ENCODE results near the gene OGFRL1. TPM values are rescaled to one million over a fixed set of nuclear protein-coding genes. Genes with fewer than 3 reads are reported as not detected.

Gene OGFRL1
- total and polyA plus RNA-seq, 2 experiments from 2014 or later = 41.7 to 83.8 TPM

DNA sequence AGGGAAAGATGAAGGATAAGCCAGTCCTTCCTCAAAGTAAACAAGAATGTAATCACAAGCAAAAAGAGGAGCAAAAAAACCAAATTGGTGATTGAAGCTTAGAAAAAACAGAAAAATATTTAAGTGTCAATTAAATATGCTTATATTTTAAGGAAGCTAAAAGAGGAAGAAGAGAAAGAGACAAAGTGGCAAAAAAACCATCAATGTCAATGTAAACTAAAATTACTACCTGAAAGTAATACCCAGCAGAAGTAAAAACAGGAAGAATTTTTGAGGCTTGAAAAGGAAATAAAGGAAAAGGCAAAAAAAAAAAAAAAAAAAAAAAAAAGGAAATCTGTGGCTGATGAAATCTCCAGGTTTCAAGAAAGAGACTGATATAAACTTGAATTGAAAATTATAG lies 36.2 kb upstream of the OGFRL1 start:
- TF ChIP-seq, protein P1, sequence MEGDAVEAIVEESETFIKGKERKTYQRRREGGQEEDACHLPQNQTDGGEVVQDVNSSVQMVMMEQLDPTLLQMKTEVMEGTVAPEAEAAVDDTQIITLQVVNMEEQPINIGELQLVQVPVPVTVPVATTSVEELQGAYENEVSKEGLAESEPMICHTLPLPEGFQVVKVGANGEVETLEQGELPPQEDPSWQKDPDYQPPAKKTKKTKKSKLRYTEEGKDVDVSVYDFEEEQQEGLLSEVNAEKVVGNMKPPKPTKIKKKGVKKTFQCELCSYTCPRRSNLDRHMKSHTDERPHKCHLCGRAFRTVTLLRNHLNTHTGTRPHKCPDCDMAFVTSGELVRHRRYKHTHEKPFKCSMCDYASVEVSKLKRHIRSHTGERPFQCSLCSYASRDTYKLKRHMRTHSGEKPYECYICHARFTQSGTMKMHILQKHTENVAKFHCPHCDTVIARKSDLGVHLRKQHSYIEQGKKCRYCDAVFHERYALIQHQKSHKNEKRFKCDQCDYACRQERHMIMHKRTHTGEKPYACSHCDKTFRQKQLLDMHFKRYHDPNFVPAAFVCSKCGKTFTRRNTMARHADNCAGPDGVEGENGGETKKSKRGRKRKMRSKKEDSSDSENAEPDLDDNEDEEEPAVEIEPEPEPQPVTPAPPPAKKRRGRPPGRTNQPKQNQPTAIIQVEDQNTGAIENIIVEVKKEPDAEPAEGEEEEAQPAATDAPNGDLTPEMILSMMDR (IDR thresholded peaks at IDR 0.05; ENCODE audit: poor library complexity) = no peak
- TF ChIP-seq EZH2phosphoT487 (IDR thresholded peaks at IDR 0.05; ENCODE audit: low read depth, severe bottlenecking, unreplicated experiment) (no peak), EZH2 (IDR thresholded peaks at IDR 0.05; ENCODE audit: borderline replicate concordance) (no peak)
- no peak for DNase-seq (ENCODE audit: low spot score)
- Histone ChIP-seq H3K4me3 (no peak overlapping the region), H3K79me2 (no peaks in the 10 kb centered on the region), H3K4me1 (ENCODE audit: insufficient read depth) (no peaks in the 10 kb centered on the region), H3K36me3 (replicated peaks; ENCODE audit: insufficient read depth, low read depth) (no peaks in the 10 kb centered on the region), H3K27me3 (no peaks in the 10 kb centered on the region), H3K27ac (no peak overlapping the region), H4K20me1 (ENCODE audit: insufficient read depth, poor library complexity, severe bottlenecking) (no peaks in the 10 kb centered on the region), H2AFZ (no peak overlapping the region), H3K4me2 (no peak overlapping the region), H3K9me3 (ENCODE audit: low read depth) (no peaks in the 10 kb centered on the region), H3K9me2 (replicated peaks; ENCODE audit: insufficient read depth) (no peaks in the 10 kb centered on the region)

DNA sequence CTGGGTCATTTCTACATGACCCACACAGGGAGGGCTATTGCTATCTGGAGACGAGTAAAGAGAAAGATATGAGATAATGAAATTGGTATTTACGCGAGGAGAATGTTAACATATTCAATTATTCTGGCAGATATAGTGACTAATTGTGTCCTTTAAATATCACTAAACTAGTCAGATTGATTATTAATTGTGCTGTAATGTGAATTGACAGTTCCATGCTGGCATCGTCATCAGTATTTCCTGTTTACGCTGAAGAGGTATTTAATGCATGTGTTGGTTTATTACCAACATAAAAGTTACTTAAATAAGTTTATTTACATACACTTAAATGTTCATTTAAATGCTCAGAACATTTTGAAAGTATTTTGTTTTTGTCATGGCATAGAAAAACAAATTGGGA lies 35.7 kb upstream of the OGFRL1 start:
- TF ChIP-seq, protein P1 (IDR thresholded peaks at IDR 0.05; ENCODE audit: poor library complexity) = no peak
- TF ChIP-seq EZH2 (IDR thresholded peaks at IDR 0.05; ENCODE audit: borderline replicate concordance) = no peak
- no peak for TF ChIP-seq EZH2phosphoT487 (IDR thresholded peaks at IDR 0.05; ENCODE audit: low read depth, severe bottlenecking, unreplicated experiment)
- H3K4me1 ChIP-seq (ENCODE audit: insufficient read depth) = no peaks in the 10 kb centered on the region
- H3K36me3 ChIP-seq (replicated peaks; ENCODE audit: insufficient read depth, low read depth) = no peaks in the 10 kb centered on the region
- no peak overlapping the region for H2AFZ ChIP-seq
- H4K20me1 ChIP-seq (ENCODE audit: insufficient read depth, poor library complexity, severe bottlenecking) = no peaks in the 10 kb centered on the region
- no peak overlapping the region for H3K27ac ChIP-seq
- no peaks in the 10 kb centered on the region for H3K9me3 ChIP-seq (ENCODE audit: low read depth)
- H3K27me3 ChIP-seq = no peaks in the 10 kb centered on the region
- no peak for DNase-seq (ENCODE audit: low spot score)
- 67% methylated on average over 5 of the region's 5 CpGs for WGBS (ENCODE audit: low lambda C conversion rate, missing lambda C conversion rate)
- H3K4me2 ChIP-seq = no peak overlapping the region
- H3K79me2 ChIP-seq = no peaks in the 10 kb centered on the region
- no peak overlapping the region for H3K4me3 ChIP-seq
- no peaks in the 10 kb centered on the region for H3K9me2 ChIP-seq (replicated peaks; ENCODE audit: insufficient read depth)

- Histone ChIP-seq H3K4me2 (no peak overlapping the region), H3K4me1 (ENCODE audit: insufficient read depth) (no peaks in the 10 kb centered on the region), H3K27me3 (no peaks in the 10 kb centered on the region), H3K9me3 (ENCODE audit: low read depth) (no peaks in the 10 kb centered on the region), H3K36me3 (replicated peaks; ENCODE audit: insufficient read depth, low read depth) (no peaks in the 10 kb centered on the region), H3K9me2 (replicated peaks; ENCODE audit: insufficient read depth) (no peaks in the 10 kb centered on the region), H3K4me3 (no peak overlapping the region), H3K79me2 (no peaks in the 10 kb centered on the region), H3K27ac (no peak overlapping the region), H2AFZ (no peak overlapping the region), H4K20me1 (ENCODE audit: insufficient read depth, poor library complexity, severe bottlenecking) (no peaks in the 10 kb centered on the region)
- no peak for TF ChIP-seq EZH2phosphoT487 (IDR thresholded peaks at IDR 0.05; ENCODE audit: low read depth, severe bottlenecking, unreplicated experiment)
- TF ChIP-seq EZH2 (IDR thresholded peaks at IDR 0.05; ENCODE audit: borderline replicate concordance) = no peak
- TF ChIP-seq, protein P1 (IDR thresholded peaks at IDR 0.05; ENCODE audit: poor library complexity) = no peak
- 46% methylated on average over 3 of the region's 3 CpGs for WGBS (ENCODE audit: low lambda C conversion rate, missing lambda C conversion rate)
- no peak for DNase-seq (ENCODE audit: low spot score)
Observed at GRCh38 chr6:71254323-71254722, 34.3 kb upstream of the OGFRL1 start.

Measured in hepatocyte (in vitro differentiated cells).